H9 (cell line): ENCODE measurements around the gene BMPER. TPM values are rescaled to one million over a fixed set of nuclear protein-coding genes. Genes with fewer than 3 reads are reported as not detected.

Experiments used
- DNase-seq: peaks from one replicate; pipeline ENCODE4 v3.0.0-alpha.2; 2017
- H2AFZ ChIP-seq: one replicate; pipeline ENCODE4 v1.6.1; 2013; ENCODE audit warnings: mild to moderate bottlenecking, low read length, control low read depth, moderate library complexity
- H2AK5ac ChIP-seq: 2 replicates; pipeline ENCODE4 v1.6.1; 2013; ENCODE audit warnings: low read length, control low read depth, mixed read lengths; ENCODE audit not compliant: insufficient read length
- H2BK120ac ChIP-seq: one replicate; pipeline ENCODE4 v1.6.1; 2013; ENCODE audit warnings: low read depth, mild to moderate bottlenecking, low read length, control low read depth, inconsistent platforms; ENCODE audit not compliant: poor library complexity, severe bottlenecking
- H2BK12ac ChIP-seq: 2 replicates; pipeline ENCODE4 v1.6.1; 2013; ENCODE audit warnings: low read length, control low read depth, mixed read lengths, low read depth; ENCODE audit not compliant: insufficient read length
- H2BK15ac ChIP-seq: 2 replicates; pipeline ENCODE4 v1.6.1; 2013; ENCODE audit warnings: low read depth, low read length, control low read depth
- H2BK20ac ChIP-seq: one replicate; pipeline ENCODE4 v1.6.1; 2013; ENCODE audit warnings: low read depth, mild to moderate bottlenecking, low read length, control low read depth, inconsistent platforms; ENCODE audit not compliant: poor library complexity, severe bottlenecking
- H2BK5ac ChIP-seq: 2 replicates; pipeline ENCODE4 v1.6.1; 2013; ENCODE audit warnings: low read length, control low read depth, mixed read lengths; ENCODE audit not compliant: insufficient read length
- H3K14ac ChIP-seq: 2 replicates; pipeline ENCODE4 v1.6.1; 2013; ENCODE audit warnings: low read length, control low read depth; ENCODE audit not compliant: insufficient read depth
- H3K18ac ChIP-seq: 2 replicates; pipeline ENCODE4 v1.6.1; 2013; ENCODE audit warnings: low read depth, mild to moderate bottlenecking, mixed read lengths, low read length, control low read depth; ENCODE audit not compliant: insufficient read length
- H3K23ac ChIP-seq: 2 replicates; pipeline ENCODE4 v1.6.1; 2013; ENCODE audit warnings: low read length, control low read depth, mixed read lengths, low read depth; ENCODE audit not compliant: insufficient read length
- H3K23me2 ChIP-seq: 2 replicates; pipeline ENCODE4 v1.6.1; 2013; ENCODE audit warnings: low read depth, mild to moderate bottlenecking, mixed read lengths, low read length, control low read depth; ENCODE audit not compliant: insufficient read length, poor library complexity, severe bottlenecking
- H3K27ac ChIP-seq: 2 replicates; pipeline ENCODE4 v1.5.1; 2013; ENCODE audit warnings: low read length, control low read depth, mixed read lengths, low read depth; ENCODE audit not compliant: insufficient read length
- H3K27me3 ChIP-seq: 2 replicates; pipeline ENCODE4 v1.6.1; 2013; ENCODE audit warnings: low read length, control low read depth, inconsistent platforms; ENCODE audit not compliant: insufficient read depth
- H3K4ac ChIP-seq: 2 replicates; pipeline ENCODE4 v1.6.1; 2013; ENCODE audit warnings: low read depth, mild to moderate bottlenecking, control low read depth, inconsistent platforms, low read length, moderate library complexity
- H3K4me1 ChIP-seq: 2 replicates; pipeline ENCODE4 v1.6.1; 2013; ENCODE audit warnings: low read length, control low read depth, inconsistent platforms; ENCODE audit not compliant: insufficient read depth
- H3K4me2 ChIP-seq: 2 replicates; pipeline ENCODE4 v1.6.1; 2013; ENCODE audit warnings: low read length, control low read depth, mixed read lengths; ENCODE audit not compliant: insufficient read length, insufficient read depth
- H3K56ac ChIP-seq: 2 replicates; pipeline ENCODE4 v1.6.1; 2013; ENCODE audit warnings: low read depth, mild to moderate bottlenecking, mixed read lengths, low read length, control low read depth; ENCODE audit not compliant: insufficient read length
- H3K79me1 ChIP-seq: 2 replicates; pipeline ENCODE4 v1.6.1; 2013; ENCODE audit warnings: low read depth, mild to moderate bottlenecking, moderate library complexity, low read length, control low read depth, inconsistent platforms; ENCODE audit not compliant: insufficient read depth, poor library complexity, severe bottlenecking
- H3K79me2 ChIP-seq: 2 replicates; pipeline ENCODE4 v1.6.1; 2013; ENCODE audit warnings: low read length, control low read depth, inconsistent platforms; ENCODE audit not compliant: insufficient read depth
- H3K9ac ChIP-seq: 2 replicates; pipeline ENCODE4 v1.6.1; 2013; ENCODE audit warnings: low read length, control low read depth, mixed read lengths; ENCODE audit not compliant: insufficient read length; ENCODE audit errors: extremely low read depth
- H3K9me3 ChIP-seq: one replicate; pipeline ENCODE4 v1.6.1; 2013; ENCODE audit warnings: low read depth, low read length, inconsistent platforms; ENCODE audit not compliant: control insufficient read depth
- H3T11ph ChIP-seq: one replicate; pipeline ENCODE4 v1.6.1; 2013; ENCODE audit warnings: mild to moderate bottlenecking, low read length, control low read depth, inconsistent platforms
- H4K20me1 ChIP-seq: one replicate; pipeline ENCODE4 v1.6.1; 2013; ENCODE audit not compliant: control insufficient read depth, insufficient read length, insufficient read depth
- H4K5ac ChIP-seq: 2 replicates; pipeline ENCODE4 v1.6.1; 2013; ENCODE audit warnings: low read depth, mild to moderate bottlenecking, mixed read lengths, low read length, control low read depth; ENCODE audit not compliant: insufficient read length
- H4K8ac ChIP-seq: replicated peaks from 2 replicates; pipeline ENCODE4 v1.6.1; 2013; ENCODE audit warnings: low read length, control low read depth, mixed read lengths, low read depth; ENCODE audit not compliant: insufficient read length
- H4K91ac ChIP-seq: 2 replicates; pipeline ENCODE4 v1.6.1; 2013; ENCODE audit warnings: low read depth, mild to moderate bottlenecking, moderate library complexity, mixed read lengths, low read length, control low read depth; ENCODE audit not compliant: insufficient read length
- H3K27ac Mint-ChIP-seq, 3 experiments: 2 replicates in 2 of 3; 3 replicates in 1 of 3; pipeline ENCODE4 v1.8.0; 2020 to 2021; ENCODE audit warnings: mixed read lengths in 3 of 3, mild to moderate bottlenecking in 1 of 3, moderate library complexity in 1 of 3
- H3K27me3 Mint-ChIP-seq: 2 replicates; pipeline ENCODE4 v1.8.0; 2021; ENCODE audit warnings: low read depth, mild to moderate bottlenecking, moderate library complexity, mixed read lengths
- H3K36me3 Mint-ChIP-seq, 3 experiments: 2 replicates in 2 of 3; 3 replicates in 1 of 3; pipeline ENCODE4 v1.8.0; 2020 to 2021; ENCODE audit warnings: low read depth in 3 of 3, mixed read lengths in 3 of 3; ENCODE audit not compliant: insufficient read depth in 1 of 3
- H3K4me1 Mint-ChIP-seq, 2 experiments: 2 replicates each; pipeline ENCODE4 v1.8.0; 2020; ENCODE audit warnings: mixed read lengths in 2 of 2
- H3K4me3 Mint-ChIP-seq, 2 experiments: 2 replicates in 1 of 2; 3 replicates in 1 of 2; pipeline ENCODE4 v1.8.0; 2020 to 2021; ENCODE audit warnings: mild to moderate bottlenecking in 2 of 2, mixed read lengths in 2 of 2, moderate library complexity in 1 of 2
- H3K9me3 Mint-ChIP-seq, 2 experiments: 2 replicates in 1 of 2; 3 replicates in 1 of 2; pipeline ENCODE4 v1.8.0; 2020; ENCODE audit warnings: mild to moderate bottlenecking in 2 of 2, mixed read lengths in 2 of 2, moderate library complexity in 1 of 2
- CTCF ChIP-seq: fragments of 200-600 bp; sonication (generic); conservative IDR thresholded peaks from 3 replicates; pipeline ENCODE4 v1.8.0; 2021; ENCODE audit warnings: antibody characterized with exemption, mild to moderate bottlenecking
- WGBS: extraction: QIAGEN DNeasy Blood & Tissue Kit; methylation state at CpG from one replicate; pipeline ENCODE4 v1.1.7; 2013; ENCODE audit warnings: missing lambda C conversion rate, low lambda C conversion rate, mixed read lengths; ENCODE audit not compliant: insufficient read length; ENCODE audit errors: extremely low coverage; 5-methylcytosine and 5-hydroxymethylcytosine counted together
- total RNA-seq: library from RNA; stranded (reverse); gene quantifications from 2 replicates; pipeline ENCODE4 v1.2.1, GENCODE V29; 2021

The BMPER gene
- total RNA-seq, 1 experiment from 2014 or later = 0.20 TPM

GRCh38 chr7:33971106-33971505, 65.8 kb downstream of the BMPER start:
- DNase-seq = no peak
- no peaks in the 10 kb centered on the region for H3K79me1 ChIP-seq
- WGBS = no CpG with 5 or more reads among the region's 3 CpGs
- H2BK5ac ChIP-seq = no peak overlapping the region
- H3K4ac ChIP-seq = no peak overlapping the region
- no peaks in the 10 kb centered on the region for H3K9me3 Mint-ChIP-seq
- H4K5ac ChIP-seq = no peak overlapping the region
- H3T11ph ChIP-seq = no peak overlapping the region
- H4K8ac ChIP-seq = no peak overlapping the region
- peaks cover 3% of the 10 kb centered on the region; the same call in 1 of the 2 replicates for H3K4me1 ChIP-seq
- no peak overlapping the region for H4K91ac ChIP-seq
- no peak overlapping the region for H3K4me2 ChIP-seq
- H2AFZ ChIP-seq = no peak overlapping the region
- no peak overlapping the region for H3K18ac ChIP-seq
- H3K79me2 ChIP-seq = no peaks in the 10 kb centered on the region
- no peak overlapping the region for H3K23ac ChIP-seq
- H3K9me3 ChIP-seq = no peaks in the 10 kb centered on the region
- no peak overlapping the region for H3K14ac ChIP-seq
- no peak overlapping the region for H3K9ac ChIP-seq
- no peak overlapping the region for H2AK5ac ChIP-seq
- peaks cover 14 to 15% of the 10 kb centered on the region in 2 experiments for H3K4me1 Mint-ChIP-seq
- no peak overlapping the region for H3K56ac ChIP-seq
- peak overlapping the region in 1 of 3 experiments; percentile 27; a peak in 1 of 7 replicates for H3K27ac Mint-ChIP-seq
- no peaks in the 10 kb centered on the region for H3K23me2 ChIP-seq
- H3K4me3 Mint-ChIP-seq = no peak overlapping the region
- no peak overlapping the region for H2BK120ac ChIP-seq
- H3K27me3 ChIP-seq = no peaks in the 10 kb centered on the region
- no peak for TF ChIP-seq CTCF
- no peak overlapping the region for H2BK20ac ChIP-seq
- H4K20me1 ChIP-seq = no peaks in the 10 kb centered on the region
- H2BK12ac ChIP-seq = no peak overlapping the region
- no peaks in the 10 kb centered on the region; the same call in 1 of the 2 replicates for H3K27me3 Mint-ChIP-seq
- no peak overlapping the region for H3K27ac ChIP-seq
- H2BK15ac ChIP-seq = no peak overlapping the region
- no peaks in the 10 kb centered on the region; a peak in 1 of 7 replicates for H3K36me3 Mint-ChIP-seq
